ENCODE results near the gene FBN2.
"Not testable (repeated sequence)": the region's sequence is repeated elsewhere in the genome, so short reads cannot be mapped to it uniquely, and the experiment has no call there.

Gene FBN2

DNA sequence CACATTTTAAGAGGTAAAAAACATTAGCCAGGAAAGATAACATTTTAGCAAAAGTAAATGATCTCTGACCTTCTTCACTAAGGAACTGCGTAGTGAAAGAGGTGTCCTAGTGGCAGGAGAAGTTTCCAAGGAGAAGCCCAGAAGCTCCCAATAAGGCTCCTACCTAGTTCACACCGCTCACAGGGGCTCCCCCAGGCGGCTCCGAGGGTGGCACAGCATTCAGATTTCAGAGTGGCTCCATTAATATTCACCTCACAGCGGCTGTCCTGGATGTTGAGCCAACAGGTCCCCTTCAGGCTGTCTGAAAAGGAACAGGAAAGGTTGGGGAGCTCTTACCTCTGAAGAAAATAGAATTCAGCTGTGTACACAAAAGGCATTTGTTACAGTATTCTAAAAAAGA, 187.3 kb downstream of the FBN2 start:
- DNase-seq = no peak

DNA sequence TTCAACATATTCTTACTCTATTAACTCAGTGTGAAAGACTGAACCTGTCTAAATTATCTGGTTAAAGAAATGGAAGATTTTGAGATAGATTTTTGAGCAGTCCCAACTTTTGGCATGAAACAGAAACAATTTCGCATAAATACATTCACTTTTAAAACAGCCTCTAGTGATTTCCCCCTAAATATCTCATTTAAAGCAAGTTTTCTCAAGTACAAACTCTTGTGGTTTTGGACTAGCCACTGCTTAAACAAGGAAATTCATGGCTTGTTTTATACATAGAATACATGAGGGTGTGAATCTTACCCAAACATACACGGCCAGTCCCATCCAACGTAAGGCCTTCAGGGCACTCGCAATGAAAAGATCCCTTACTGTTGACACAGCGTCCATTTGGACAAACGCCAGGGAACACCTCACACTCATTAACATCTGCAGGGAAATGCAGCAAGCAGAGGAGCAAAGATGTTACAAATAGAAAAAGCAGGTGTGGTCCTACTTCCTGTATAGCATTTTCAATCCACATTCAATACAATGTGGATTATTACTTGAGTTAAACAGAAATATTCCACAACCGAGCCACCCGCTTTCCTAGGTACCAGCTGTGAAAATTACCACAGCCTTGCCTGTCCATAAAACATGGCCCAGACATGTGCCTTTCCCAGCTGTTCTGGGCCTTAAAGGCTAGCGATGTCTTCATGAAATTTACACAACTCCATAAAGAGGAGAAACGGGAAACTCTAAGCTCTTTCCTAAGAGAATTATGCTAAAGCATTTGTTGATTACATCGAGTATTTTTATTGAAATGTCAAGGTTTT, 188.8 kb downstream of the FBN2 start:
- DNase-seq = no peak

DNA sequence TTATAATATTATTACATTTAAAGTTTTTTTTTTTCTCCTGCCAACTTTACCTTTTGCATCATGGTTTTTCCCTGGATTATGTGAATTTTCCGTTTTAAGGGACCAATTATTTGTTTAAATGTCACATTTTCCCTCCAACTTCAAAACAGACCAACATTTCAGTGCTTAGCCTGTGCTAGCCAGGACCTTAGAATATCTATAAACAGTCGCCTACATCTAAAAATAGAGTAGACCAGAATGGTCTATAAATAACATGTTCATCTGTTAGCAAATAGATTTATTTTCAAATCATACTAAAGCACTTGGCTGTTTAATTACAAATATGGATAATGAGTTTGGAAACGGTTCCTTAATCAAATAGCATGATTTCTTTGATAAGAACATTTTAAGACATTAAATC, 192.0 kb downstream of the FBN2 start:
- no peak for DNase-seq

DNA sequence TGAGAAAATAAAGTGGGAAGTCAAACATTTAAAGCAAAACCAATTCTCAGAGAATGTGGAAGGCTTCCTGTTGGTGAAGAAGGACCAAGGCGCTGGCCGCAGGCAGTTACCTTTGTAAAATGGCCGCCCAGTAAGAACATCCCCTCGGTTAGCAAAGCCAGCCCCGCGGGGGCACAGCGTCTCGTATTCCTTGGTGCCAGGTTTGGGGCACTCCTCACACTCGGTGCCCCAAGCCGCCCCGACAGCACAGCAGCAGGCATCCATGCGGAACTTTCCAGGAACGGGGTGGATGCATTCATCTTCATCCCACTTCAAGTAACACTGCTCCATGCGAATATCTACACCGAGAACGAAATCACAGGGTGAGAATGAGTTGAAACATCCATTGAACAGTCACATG, 192.8 kb downstream of the FBN2 start:
- DNase-seq = no peak

DNA sequence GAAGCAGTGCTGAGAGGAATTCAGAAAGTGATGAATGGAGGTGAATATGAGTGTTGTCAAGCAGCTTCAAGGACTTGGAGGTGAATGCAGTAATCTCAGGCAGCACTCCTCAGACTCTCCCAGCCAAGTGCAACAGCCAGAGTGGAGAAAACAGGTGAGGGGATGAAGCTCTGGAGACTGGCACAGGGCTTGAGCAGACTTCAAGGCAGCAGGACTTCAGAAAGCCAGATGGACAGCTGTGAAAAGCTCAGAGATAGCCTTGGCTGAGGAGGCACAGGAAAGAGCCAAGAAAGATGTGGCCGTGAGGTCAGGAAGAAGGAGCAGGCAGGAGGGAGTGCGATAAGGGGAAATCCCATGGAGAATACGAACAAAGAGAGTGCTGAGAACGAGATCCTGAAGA, 194.9 kb downstream of the FBN2 start:
- no peak for DNase-seq

DNA sequence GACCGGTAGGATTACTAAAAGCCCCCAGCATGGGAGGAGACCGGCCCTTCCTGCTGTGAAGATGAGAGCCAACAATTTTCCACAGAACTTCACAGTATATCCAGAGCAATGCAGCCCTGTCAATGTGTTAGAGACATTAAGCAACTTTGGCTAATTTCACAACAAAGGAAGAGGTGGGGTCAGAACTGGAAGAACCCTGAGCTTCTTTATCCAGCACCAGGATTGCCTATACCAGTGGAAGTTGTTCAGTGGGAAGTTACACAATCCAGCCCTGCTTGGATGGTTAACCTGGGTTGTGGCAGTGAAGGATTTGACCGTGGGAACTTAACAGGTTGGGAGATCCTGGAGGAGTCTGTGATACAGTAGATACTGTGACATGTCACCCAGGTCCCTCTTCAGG, 197.0 kb downstream of the FBN2 start:
- no peak for DNase-seq

DNA sequence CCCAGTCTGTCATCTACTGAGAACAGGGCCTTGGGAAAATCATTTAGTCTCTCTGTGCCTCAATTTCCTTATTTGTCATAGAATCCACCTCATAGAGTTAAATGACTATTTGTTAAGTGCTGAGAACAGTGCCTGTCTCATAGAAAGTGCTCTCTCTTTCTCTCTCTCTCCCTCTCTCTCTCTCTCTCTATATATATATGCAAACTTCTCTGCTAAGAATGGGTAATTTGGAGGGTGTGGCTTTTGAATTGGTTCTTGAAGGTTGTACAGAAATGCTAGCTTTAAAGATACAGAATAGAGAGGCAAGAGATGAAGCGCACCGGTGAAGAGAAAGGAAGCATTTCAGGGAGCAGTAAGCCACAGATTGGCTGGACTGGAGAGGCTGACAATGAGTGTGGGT, 197.4 kb downstream of the FBN2 start:
- DNase-seq = no peak

DNA sequence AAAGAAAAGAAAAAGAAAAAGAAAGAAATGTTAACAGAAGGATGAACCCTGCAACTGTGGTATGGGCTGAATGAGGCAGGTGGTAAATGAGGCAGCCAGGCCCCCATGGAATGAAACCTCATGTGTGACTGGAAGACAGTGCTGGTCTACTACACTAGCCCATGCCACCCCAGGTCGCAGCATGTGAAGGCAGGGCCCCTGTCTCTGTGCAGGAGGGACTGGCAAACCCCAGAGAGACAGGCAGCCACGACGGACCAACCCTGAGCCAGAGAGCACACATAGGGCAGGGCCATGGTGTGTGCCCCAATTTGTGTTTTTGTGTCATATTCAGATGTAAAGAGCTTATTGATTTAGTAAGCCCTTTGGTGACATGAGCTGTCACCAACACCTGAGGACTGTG, 198.5 kb downstream of the FBN2 start:
- no peak for DNase-seq

DNA sequence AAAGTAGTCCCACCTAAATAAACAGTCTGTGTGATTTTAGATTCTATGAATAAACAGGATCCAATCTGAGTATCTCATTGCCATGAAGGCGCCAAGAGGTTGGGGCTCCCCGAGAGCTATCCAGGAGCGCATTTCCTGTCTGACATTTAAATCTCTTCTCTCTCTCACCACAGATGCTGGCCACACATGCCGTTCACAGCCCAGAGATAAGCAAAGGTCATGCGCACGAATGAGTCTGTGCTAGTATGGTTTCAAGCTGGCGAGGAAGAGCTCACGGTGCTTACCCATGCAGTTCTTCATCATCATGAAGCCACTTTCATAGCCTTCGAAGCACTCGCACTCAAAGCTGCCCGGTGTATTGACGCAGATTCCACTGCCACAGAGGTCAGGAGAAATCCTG, 199.4 kb downstream of the FBN2 start:
- DNase-seq = no peak

DNA sequence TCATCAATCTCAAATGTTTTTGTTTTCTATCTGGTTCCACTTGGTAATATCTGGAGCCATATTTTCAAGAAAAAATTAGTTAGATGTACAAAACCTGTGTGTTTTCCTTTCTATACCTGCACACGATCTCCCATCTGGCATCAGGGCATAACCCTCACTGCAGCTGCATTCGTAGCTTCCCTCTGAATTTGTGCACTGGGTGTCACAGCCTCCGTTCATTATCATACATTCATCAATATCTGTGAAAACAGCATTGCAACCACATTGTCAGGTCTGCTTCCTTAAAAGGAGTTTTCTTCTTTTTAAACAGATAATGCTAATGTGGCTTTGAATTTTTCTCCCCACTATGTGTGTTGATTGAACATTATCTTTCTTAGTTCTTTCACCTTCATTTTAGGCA, 202.7 kb downstream of the FBN2 start:
- DNase-seq = no peak

DNA sequence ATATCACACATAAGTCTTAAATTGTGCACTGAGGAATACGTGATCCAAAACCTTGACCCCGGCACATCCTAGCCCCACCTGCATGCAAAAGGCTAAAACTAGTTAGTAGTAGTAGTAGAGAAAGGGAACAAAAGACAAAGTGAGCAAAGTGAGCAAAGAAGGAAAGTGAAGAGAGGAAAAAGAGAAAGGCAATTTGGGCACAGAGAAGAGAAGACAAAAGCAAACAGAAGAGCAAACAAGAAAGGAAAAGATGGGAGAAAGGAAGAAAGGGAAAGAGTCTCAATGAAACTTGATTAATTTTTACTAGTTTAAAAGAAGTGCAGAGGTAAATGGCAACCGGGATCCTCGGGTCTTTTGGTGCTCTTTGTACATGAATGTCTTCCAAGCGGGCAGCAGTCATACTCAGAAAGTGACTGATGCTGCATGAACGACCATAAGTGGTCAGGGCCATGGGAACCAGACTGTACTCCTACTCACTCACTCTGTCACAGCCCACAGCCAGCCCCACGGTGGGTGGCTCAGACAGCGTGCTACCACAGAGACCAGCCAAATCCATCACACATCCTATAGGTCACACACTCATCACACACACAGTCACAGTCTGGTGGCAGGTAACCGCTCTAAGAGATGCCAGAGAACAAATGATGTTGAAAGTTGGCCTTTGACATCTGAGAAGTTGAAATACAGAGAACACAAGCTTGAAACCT, 203.9 kb downstream of the FBN2 start:
- no peak for DNase-seq

DNA sequence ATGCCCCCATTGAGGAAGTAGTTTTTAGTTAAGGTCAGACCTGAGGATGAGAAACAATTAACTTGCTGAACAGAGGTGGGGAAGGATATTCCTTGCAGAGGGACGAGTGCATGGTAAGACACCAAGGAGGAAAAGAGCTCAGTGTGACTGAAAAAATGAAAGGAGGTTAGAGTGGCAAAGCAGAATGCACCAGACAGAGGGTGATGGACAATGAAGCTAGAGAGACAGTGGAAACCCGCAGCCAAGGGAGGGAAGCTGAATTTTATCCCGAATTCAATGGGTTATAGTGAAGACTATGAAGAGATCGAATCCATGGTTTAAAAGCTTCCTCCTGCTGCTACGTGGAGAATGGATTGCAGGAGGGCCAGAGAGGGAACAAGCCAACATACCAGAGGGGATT, 206.8 kb downstream of the FBN2 start:
- DNase-seq = no peak

DNA sequence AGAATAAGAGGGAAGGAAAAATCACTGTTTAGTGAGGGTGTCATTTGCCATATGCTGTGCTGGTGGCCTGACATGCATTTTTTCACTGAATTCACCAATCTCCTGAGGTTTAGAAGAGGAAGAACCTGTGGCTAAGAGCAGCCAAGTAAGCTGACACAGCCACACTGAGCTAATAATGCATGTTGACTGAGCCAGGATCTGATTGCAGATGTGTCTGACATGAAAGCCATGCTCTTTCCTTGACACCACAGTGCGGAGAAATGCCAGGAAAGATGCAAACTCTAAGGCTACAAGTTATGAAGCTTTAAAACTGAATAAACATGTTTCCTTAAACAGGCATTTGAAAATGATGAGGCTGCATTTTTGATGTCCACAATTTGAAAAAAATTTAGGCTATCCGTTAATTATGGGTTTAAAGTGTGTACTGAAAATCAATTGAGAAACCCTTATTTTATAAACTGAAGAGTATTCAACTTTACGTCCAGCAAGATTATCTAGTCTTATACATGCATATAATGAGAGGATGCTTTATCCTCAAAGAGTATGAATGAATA, 208.6 kb downstream of the FBN2 start:
- DNase-seq = no peak

DNA sequence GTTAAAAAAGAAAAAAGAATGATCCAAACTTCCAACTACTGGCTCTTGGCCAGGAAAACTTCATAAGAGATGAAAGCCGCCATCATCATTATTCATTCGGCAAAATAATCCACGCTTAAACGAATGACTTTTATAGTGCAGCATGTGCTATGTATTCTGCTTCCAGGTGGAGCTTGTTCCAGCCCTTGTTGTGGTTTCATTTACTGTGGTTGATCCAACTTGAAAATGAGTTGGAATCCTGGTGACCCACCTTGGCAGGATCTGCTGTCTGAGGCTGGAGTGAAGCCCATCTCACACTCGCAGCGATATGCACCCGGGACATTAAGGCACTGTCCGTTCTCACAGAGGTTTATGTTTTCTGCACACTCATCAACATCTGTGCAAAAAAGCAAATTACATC, 209.6 kb downstream of the FBN2 start:
- no peak for DNase-seq

DNA sequence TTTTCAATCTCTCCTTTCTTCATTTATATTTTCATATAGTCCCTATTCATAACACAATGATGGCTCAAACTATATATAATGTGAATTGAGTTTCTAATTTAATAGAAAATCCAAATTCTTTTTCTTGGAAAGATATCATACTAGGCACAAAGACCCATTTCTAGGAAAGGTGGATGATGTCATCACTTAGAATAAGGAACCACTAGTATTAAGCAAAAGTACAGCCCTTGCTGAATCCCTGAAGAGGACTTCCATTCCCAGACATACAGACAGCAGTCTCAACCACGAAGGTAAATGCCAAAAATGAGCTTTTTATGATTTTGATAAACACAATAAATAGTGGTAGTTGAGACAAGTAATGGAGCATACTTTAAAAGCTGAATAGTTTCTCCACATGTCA, 210.0 kb downstream of the FBN2 start:
- no peak for DNase-seq

DNA sequence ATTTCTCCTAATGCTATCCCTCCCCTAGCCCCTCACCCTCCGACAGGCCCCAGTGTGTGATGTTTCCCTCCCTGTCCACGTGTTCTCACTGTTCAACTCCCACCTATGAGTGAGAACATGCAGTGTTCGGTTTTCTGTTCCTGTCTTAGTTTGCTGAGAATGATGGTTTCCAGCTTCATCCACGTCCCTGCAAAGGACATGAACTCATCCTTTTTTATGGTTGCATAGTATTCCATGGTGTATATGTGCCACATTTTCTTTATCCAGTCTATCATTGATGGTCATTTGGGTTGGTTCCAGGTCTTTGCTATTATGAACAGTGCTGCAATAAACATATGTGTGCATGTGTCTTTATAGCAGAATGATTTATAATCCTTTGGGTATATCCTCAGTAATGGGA, 216.6 kb downstream of the FBN2 start:
- not testable (repeated sequence) for DNase-seq

DNA sequence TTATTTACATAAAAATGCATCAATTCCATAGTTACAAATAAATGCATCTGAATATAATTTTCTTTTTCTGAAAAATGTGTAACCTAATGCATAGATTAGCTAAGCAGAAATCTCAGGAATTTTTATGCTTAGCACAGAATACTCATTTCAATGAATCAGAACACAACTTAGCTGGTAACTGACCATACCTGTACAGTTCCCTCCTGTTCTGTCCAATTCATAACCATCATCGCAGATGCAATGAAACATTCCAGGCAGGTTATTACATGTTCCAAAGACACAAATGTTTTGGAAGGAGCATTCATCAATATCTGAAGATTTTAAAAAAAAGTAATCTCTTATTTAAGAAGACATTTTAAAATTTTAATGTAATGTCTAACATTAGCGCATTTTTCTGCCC, 219.4 kb downstream of the FBN2 start:
- DNase-seq = no peak

DNA sequence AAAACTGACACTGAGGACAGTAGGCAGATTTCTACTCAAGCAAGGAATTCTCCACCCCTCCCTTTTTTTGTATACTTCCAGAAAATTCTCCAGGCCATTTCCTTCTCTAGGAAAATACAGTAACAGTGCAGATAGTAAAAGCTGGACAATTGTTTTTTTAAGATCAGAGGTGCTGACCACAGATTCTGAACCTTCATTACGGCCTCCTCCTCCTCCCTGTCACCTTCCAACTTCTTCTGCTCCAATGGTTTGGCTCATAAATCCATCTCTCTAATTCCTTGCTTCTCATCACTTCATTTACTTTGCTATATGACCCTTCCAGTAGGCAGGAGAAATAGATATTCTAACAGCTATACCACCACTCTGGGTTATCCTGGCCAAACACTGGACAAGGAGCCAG, 220.6 kb downstream of the FBN2 start:
- DNase-seq = no peak

DNA sequence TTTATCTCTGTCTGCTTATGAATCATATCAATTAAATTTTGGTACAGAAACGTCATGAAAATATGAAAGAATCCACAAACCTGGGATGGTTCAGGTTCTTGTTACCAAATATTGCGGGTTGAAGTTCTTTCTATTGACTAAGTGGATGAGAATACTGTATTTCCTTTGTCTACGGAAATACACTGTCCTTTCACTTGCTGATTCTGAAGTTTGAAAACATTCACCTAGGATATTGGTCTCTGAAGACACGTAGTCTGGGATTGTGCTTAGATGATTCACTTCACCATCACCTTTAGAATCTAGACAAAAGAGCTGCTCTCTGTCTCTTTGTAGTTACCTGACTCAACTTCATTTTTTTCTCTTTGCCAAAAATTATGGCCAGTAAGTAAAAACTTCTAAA, 222.4 kb downstream of the FBN2 start:
- DNase-seq = no peak

DNA sequence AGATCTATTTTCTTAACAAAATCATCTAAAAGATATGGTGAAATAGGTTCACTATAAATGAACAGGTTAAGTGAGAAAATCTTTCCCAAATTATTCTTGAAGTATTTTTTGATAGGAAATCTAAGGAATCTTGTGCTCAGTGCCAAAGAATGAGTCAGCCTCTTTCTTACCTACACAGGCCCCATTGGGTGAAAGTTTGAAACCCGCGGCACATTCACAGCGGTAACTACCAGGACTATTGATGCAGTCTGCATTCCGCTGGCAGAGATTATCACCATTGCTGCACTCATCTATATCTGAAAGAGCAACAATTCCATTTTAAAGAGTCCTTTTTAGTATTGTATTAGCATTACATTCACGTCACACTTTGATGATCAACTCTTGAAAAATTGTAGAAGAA, 232.7 kb downstream of the FBN2 start:
- no peak for DNase-seq

DNA sequence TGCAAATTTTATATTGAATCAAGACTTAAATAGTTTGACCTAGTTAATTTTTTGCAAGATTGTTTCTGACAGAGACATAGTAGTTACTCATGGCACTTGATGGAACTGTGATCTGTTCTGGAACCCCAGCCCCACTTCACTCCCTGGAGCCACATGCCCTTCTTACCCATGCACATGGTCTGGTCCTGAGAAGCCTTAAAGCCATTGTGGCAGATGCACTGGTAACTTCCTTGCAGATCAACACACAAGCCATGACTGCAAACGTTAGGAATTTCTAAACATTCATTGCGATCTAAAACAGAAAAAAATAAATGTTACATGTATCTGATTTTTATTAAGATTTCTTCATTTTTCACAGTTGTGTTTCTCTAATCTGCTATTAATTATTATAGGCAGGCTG, 233.3 kb downstream of the FBN2 start:
- no peak for DNase-seq

DNA sequence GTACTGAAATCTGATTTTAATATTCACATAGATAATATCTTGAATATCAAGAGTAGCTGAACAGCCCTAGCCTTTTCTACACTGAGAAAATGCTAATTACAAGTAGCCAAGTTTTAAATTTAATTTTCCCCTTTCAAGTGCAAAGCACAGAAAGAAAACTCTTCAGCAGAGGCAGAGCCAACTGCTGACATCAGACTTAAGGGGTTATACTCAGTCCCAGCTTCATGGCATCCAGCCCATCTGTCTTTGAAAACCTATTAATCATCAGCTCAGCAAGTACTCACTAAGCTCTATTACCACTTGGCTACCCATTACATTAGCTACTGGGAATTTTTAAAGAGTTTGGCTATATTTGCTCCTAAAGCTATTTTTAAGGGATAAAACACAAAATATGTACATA, 234.0 kb downstream of the FBN2 start:
- DNase-seq = no peak

DNA sequence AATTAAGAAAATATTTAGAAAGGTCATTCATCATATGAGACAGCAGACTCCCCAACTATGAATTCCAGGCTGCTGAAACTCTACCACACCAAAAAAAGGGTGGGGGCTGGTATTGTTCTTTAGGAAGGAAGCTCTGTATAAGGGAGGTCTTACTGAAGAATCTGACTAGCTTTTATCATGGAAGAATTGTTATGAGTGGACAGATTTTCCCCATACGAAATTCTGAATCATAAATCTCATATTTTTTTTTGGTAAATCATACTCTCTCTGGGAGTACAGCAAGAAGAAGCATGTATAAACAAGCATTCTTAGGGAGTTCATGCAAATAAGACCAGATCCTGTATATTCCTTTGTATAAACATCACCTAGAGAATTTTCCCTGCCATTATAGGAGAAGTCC, 234.5 kb downstream of the FBN2 start:
- no peak for DNase-seq

DNA sequence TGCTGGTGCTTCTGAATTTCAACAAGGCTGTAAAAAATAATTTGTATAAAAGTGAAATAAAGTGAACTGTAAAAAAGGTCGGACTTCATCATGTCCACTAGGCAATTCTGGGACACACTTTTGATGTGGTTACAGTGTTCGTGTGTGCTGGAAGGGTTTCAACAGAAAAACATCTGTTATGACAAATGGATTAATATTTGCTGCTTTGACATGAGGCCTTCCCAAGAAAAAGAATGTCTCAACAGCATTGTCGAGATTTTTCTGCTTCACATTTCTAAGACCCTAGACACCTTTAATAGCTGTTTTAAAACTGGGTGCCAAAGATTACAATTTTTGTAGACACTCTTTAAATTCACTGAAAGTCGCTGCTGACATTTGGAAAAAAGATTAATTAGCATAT, 237.9 kb downstream of the FBN2 start:
- no peak for DNase-seq
